ENCODE measurements around the gene STK32B.

DNA sequence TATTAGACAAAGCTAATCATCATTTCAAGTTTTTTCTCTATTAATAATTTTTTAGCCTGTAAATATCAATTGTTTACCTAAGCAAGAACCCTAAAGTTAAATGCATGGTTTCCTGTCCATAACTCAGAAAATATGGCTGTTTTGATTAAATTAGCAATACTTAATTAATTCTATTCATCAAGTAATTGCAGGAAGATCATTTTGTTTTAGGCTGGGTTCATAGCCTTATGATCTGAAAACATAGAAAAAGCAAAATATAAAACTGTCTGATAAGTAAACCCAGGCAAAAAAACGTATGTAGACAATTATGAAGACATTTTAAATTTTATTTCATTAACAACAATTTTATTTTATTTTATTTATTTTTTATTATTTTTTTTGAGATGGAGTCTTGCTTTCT, 438.0 kb downstream of the STK32B start:
- no peak for TF ChIP-seq POLR2A (IDR thresholded peaks at IDR 0.05)
- TF ChIP-seq, protein P1, sequence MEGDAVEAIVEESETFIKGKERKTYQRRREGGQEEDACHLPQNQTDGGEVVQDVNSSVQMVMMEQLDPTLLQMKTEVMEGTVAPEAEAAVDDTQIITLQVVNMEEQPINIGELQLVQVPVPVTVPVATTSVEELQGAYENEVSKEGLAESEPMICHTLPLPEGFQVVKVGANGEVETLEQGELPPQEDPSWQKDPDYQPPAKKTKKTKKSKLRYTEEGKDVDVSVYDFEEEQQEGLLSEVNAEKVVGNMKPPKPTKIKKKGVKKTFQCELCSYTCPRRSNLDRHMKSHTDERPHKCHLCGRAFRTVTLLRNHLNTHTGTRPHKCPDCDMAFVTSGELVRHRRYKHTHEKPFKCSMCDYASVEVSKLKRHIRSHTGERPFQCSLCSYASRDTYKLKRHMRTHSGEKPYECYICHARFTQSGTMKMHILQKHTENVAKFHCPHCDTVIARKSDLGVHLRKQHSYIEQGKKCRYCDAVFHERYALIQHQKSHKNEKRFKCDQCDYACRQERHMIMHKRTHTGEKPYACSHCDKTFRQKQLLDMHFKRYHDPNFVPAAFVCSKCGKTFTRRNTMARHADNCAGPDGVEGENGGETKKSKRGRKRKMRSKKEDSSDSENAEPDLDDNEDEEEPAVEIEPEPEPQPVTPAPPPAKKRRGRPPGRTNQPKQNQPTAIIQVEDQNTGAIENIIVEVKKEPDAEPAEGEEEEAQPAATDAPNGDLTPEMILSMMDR (IDR thresholded peaks at IDR 0.05), result no peak
